Measurements from ENCODE around the gene MVB12B. TPM values are rescaled to one million over a fixed set of nuclear protein-coding genes. Genes with fewer than 3 reads are reported as not detected.
A peak's percentile ranks its signal among the peaks of the same experiment; 100 is the strongest.
"Not testable (repeated sequence)": the region's sequence is repeated elsewhere in the genome, so short reads cannot be mapped to it uniquely, and the experiment has no call there.

Gene MVB12B, protein sequence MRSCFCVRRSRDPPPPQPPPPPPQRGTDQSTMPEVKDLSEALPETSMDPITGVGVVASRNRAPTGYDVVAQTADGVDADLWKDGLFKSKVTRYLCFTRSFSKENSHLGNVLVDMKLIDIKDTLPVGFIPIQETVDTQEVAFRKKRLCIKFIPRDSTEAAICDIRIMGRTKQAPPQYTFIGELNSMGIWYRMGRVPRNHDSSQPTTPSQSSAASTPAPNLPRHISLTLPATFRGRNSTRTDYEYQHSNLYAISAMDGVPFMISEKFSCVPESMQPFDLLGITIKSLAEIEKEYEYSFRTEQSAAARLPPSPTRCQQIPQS
- total RNA-seq (23.4 and 29.9 TPM in 2 replicates), polyA plus RNA-seq (18.9 and 19.0 TPM in 2 replicates)

DNA sequence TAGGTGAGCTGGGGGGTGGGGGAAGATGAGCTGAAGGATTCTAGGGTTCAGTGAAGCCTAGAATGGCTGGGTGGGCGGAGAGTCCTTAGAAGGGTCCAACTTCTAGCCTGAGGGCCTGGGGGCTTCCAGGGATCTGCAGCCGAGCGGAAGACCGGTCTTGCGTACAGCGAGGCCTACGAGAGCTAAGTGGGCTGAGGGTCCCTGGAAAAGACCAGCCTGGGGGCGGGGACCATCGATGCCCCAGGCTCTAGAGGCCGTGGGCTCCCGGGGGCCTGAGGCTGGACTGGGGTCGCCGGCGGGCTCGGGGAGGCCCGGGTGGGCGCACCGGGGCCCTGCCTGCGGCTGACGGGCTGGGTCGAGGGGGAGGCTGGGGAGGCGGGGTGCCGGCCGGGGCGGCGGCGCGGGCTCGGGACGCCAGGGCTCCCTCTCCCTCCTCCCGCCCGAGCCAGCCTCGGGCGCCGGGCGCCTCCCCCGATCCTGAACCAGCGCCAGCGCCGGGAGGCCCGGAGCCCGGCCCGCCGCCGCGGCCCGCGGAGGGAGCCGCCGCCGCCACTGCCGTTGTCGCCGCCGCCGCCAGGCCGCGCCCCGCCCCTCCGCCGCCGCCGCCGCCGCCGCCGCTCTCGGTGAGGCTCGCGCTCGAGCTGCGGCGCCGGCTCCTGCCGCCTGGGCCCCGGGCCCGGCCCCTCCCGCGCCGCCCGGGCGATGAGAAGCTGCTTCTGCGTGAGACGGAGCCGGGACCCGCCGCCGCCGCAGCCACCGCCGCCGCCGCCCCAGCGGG is at the start of gene MVB12B:
Gene MVB12B (plus strand): TSS at position 602 of the 778 bp plus-strand sequence. CDS start 101 bp downstream, at position 703.
- TF ChIP-seq, protein P1, sequence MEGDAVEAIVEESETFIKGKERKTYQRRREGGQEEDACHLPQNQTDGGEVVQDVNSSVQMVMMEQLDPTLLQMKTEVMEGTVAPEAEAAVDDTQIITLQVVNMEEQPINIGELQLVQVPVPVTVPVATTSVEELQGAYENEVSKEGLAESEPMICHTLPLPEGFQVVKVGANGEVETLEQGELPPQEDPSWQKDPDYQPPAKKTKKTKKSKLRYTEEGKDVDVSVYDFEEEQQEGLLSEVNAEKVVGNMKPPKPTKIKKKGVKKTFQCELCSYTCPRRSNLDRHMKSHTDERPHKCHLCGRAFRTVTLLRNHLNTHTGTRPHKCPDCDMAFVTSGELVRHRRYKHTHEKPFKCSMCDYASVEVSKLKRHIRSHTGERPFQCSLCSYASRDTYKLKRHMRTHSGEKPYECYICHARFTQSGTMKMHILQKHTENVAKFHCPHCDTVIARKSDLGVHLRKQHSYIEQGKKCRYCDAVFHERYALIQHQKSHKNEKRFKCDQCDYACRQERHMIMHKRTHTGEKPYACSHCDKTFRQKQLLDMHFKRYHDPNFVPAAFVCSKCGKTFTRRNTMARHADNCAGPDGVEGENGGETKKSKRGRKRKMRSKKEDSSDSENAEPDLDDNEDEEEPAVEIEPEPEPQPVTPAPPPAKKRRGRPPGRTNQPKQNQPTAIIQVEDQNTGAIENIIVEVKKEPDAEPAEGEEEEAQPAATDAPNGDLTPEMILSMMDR (IDR thresholded peaks at IDR 0.05; ENCODE audit: low read depth, low read length) = no peak
- H3K4me3 ChIP-seq = peak within 1 kb of the TSS; percentile 46
- no peaks in the 10 kb centered on the region for H3K36me3 ChIP-seq
- H3K4me1 ChIP-seq (ENCODE audit: low read depth) = peaks cover 16% of the 10 kb centered on the region
- no peaks in the 10 kb centered on the region for H3K27me3 ChIP-seq
- DNase-seq (ENCODE audit: low read depth in 1 of 2, low spot score in 1 of 2) = peak; percentile 40 to 70
- no peaks in the 10 kb centered on the region for H3K9me3 ChIP-seq (ENCODE audit: low read depth)
- peak within 1 kb of the TSS; percentile 91 for H3K27ac ChIP-seq

DNA sequence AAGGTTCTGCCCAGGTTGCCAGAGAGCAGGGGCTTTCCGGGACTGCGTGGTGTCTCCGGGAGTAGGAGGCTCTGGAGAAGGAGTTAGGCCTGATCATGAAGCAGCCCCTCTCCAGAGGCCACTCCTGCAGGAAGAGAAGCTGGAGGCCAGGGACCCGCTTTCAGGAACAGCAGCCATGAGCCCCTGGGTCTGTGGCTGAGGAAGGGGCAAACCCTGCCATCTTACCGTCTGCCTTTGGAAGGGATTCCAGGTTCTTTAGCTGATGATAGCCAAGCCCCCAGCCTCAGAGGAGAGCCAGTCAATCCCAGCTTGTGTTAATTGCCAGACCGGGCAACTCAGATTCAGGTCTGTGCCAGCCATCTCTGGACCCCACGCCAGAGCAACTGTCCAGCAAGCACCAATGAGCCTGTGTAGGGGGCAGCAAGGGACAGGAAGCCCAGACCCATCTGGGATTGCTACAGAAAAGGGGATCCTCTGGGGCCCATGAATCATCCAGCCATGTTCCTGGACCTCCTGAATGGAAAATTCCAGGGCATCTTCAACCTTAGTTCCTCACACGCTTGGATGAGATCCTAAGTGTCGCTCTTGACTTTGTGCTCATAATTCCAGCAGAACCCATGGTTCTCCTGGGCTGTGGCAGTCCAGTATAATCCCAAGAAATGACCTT is 42.7 kb upstream of the MVB12B start:
- H3K9me3 ChIP-seq (ENCODE audit: low read depth) = no peaks in the 10 kb centered on the region
- TF ChIP-seq, protein P1 (IDR thresholded peaks at IDR 0.05; ENCODE audit: low read depth, low read length) = no peak
- no peaks in the 10 kb centered on the region for H3K4me1 ChIP-seq (ENCODE audit: low read depth)
- no peak for DNase-seq (ENCODE audit: low read depth in 1 of 2, low spot score in 1 of 2)
- no peak overlapping the region for H3K4me3 ChIP-seq
- H3K27me3 ChIP-seq = no peaks in the 10 kb centered on the region
- H3K27ac ChIP-seq = no peak overlapping the region
- H3K36me3 ChIP-seq = no peaks in the 10 kb centered on the region

DNA sequence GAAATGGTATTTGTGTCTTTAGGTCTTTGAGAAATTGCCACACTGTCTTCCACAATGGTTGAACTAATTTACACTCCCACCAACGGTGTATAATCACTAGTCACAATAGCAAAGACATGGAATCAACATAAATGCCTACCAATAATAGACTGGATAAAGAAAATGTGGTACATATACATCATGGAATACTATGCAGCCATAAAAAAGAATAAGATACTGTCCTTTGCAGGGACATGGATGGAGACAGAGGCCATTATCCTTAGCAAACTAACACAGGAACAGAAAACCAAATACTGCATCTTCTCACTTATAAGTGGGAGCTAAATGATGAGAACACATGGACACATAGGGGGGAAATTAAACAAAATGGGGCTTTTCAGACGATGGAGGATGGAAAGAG is 41.0 kb upstream of the MVB12B start:
- H3K27me3 ChIP-seq; H3K9me3 ChIP-seq (ENCODE audit: low read depth); H3K36me3 ChIP-seq; H3K4me1 ChIP-seq (ENCODE audit: low read depth); H3K4me3 ChIP-seq; H3K27ac ChIP-seq; DNase-seq (ENCODE audit: low read depth in 1 of 2, low spot score in 1 of 2): not testable (repeated sequence)

DNA sequence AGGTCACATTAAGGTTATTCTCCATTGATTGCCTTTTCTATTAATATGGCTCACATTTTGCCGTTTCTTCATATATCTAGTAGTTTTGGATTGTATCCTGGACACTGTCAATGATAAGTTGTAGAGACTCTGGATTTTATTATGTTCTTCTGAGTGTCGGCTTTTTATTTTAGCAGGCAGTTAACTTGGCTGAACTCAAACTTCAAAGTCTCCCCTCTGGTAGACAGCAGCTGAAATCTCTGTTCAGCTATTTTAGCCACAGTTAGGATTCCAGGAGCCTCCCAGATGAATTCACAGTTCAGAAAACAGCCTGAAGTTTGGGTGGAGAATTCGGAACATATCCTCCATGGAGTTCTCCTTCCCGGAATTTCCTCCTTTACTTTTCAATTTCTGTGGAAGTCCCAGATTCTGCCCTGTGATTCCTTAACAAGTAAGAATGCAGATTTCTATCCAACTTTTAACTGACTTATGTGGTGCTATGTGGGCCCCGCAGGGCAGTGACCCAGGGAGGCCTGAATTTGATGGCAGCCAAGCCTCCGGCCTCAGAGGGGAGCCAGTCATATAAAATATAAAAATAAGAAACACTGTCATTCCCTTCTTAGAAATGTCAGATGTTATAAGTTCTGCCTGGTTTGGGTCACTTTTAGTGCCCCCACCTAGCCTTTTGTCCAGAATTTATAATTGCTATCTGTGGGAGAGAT is 39.3 kb upstream of the MVB12B start:
- TF ChIP-seq, protein P1 (IDR thresholded peaks at IDR 0.05; ENCODE audit: low read depth, low read length) = no peak
- no peaks in the 10 kb centered on the region for H3K9me3 ChIP-seq (ENCODE audit: low read depth)
- H3K27ac ChIP-seq = no peak overlapping the region
- no peaks in the 10 kb centered on the region for H3K27me3 ChIP-seq
- DNase-seq (ENCODE audit: low read depth in 1 of 2, low spot score in 1 of 2) = no peak
- H3K36me3 ChIP-seq = no peaks in the 10 kb centered on the region
- H3K4me1 ChIP-seq (ENCODE audit: low read depth) = no peaks in the 10 kb centered on the region
- no peak overlapping the region for H3K4me3 ChIP-seq

DNA sequence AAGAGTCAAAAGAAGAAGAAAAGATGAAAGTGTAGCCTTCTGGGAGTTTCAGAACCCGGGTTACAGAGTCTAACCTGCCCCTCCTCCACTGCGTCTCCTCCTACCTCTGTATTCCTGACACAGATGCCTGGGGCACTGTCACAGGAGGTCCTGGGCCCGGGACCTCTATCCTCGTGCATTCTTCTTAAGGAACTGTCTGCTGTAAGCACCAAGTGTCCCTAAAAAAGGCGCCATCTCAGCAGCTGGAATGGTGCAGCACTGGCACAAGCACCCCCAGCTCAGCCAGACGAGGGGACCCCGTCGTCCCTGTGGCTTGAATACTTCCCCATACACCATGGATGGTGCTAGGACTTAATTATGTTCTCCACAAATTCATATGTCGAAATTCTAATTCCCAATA is 35.8 kb upstream of the MVB12B start:
- TF ChIP-seq, protein P1 (IDR thresholded peaks at IDR 0.05; ENCODE audit: low read depth, low read length) = no peak
- H3K9me3 ChIP-seq (ENCODE audit: low read depth) = no peaks in the 10 kb centered on the region
- no peak overlapping the region for H3K4me3 ChIP-seq

More for the DNA sequence above, 35.8 kb upstream of the MVB12B start:
- Histone ChIP-seq H3K27ac (no peak overlapping the region), H3K36me3 (no peaks in the 10 kb centered on the region), H3K4me1 (ENCODE audit: low read depth) (no peaks in the 10 kb centered on the region), H3K27me3 (no peaks in the 10 kb centered on the region)
- no peak for DNase-seq (ENCODE audit: low read depth in 1 of 2, low spot score in 1 of 2)
